ENCODE results near the gene ERCC6.

ERCC6 gene

DNA sequence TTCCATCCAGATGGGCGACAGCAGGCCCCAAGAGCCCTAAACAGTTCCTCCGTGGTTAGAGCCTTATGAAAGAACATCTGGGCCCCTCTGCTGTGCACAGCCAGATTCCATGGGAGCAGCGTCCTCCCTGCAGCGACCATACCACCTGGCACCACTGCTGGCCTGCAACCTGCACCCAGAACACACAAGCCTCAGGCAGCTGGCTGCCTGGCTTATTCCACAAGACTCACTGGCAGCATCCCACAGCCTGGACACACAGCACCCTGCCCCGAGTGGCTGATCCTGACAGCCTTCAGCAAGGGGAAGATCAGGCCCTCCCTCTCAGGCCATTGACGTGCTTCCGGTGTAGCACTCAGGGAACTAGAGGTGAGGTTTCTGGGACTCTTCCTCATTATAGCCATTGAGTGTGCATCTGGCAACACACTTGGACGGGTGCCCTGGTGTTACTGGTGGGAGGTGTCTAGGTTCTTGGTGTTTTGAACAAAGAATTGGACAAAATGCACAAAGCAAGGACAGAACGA is 33.7 kb upstream of the ERCC6 start:
- TF ChIP-seq YY1 (IDR thresholded peaks at IDR 0.05; ENCODE audit: low read depth) (no peak), ZBTB7A (IDR thresholded peaks at IDR 0.05; ENCODE audit: low read depth) (no peak), EP300 (IDR thresholded peaks at IDR 0.05; ENCODE audit: borderline replicate concordance) (no peak), RAD21 (IDR thresholded peaks at IDR 0.05; ENCODE audit: low read depth) (no peak), TCF12 (IDR thresholded peaks at IDR 0.05; ENCODE audit: low read depth) (no peak), EGR1 (IDR thresholded peaks at IDR 0.05) (no peak)
- TF ChIP-seq, protein P1, sequence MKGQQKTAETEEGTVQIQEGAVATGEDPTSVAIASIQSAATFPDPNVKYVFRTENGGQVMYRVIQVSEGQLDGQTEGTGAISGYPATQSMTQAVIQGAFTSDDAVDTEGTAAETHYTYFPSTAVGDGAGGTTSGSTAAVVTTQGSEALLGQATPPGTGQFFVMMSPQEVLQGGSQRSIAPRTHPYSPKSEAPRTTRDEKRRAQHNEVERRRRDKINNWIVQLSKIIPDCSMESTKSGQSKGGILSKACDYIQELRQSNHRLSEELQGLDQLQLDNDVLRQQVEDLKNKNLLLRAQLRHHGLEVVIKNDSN (IDR thresholded peaks at IDR 0.05) = no peak

DNA sequence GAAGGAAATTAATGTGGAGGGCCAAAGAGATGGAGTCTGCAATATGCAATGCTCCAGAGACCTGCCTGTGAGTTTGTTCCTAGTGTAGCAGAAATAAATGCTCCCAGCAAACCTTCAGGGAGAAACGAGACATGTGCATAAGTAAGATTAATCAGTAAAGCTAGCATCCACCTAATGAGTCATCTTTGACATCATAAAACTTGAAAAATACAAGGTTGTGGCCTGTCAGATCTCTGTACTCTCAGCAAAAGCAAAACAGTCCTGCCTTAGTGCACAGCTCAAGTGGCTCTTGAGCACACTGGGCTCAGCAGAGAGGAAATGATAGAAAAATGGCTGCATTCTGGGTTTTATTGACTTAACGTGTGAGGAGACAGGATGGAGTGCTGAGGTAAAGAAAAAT is 32.5 kb upstream of the ERCC6 start:
- TF ChIP-seq, protein P1 (IDR thresholded peaks at IDR 0.05) = no peak

DNA sequence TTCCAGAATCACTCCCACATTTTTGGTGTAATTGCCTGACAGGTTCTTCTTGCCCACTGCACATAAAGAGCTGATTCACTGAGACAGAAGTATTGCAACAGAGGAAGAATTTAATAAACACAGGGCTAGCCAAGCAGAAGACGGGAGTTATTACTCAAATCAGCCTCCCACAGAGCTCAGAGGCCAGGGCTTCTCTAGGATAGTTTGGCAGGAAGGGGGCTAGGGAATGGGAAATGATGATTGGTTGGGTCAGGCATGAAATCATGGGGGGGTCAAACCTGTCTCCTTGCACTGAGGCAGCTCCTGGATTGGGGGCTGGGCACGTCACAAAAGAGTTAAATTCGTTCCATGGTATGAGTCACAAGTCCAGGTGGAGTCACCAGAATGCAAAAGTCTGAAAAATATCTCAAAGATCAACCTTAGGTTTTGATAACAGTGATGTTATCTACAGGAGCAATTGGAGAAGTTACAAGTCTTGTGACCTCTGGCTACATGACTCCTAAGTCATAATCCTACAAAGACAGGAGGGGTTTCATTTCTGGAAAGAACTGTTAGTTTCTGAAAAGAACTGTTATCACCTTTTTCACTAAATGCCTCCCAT is 30.2 kb upstream of the ERCC6 start:
- TF ChIP-seq NFIC (IDR thresholded peaks at IDR 0.05) (no peak), CREB1 (IDR thresholded peaks at IDR 0.05; ENCODE audit: low read depth) (no peak), TAF1 (IDR thresholded peaks at IDR 0.05; ENCODE audit: low read depth) (no peak), TCF12 (IDR thresholded peaks at IDR 0.05; ENCODE audit: low read depth) (no peak), TEAD4 (IDR thresholded peaks at IDR 0.05) (no peak), RAD21 (IDR thresholded peaks at IDR 0.05; ENCODE audit: low read depth) (no peak), CEBPB (IDR thresholded peaks at IDR 0.05) (no peak), ZBTB7A (IDR thresholded peaks at IDR 0.05; ENCODE audit: low read depth) (no peak), EP300 (IDR thresholded peaks at IDR 0.05; ENCODE audit: borderline replicate concordance) (no peak), YY1 (IDR thresholded peaks at IDR 0.05; ENCODE audit: low read depth) (no peak)
- TF ChIP-seq, protein P2, sequence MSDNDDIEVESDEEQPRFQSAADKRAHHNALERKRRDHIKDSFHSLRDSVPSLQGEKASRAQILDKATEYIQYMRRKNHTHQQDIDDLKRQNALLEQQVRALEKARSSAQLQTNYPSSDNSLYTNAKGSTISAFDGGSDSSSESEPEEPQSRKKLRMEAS (IDR thresholded peaks at IDR 0.05) = no peak
- TF ChIP-seq, protein P3, sequence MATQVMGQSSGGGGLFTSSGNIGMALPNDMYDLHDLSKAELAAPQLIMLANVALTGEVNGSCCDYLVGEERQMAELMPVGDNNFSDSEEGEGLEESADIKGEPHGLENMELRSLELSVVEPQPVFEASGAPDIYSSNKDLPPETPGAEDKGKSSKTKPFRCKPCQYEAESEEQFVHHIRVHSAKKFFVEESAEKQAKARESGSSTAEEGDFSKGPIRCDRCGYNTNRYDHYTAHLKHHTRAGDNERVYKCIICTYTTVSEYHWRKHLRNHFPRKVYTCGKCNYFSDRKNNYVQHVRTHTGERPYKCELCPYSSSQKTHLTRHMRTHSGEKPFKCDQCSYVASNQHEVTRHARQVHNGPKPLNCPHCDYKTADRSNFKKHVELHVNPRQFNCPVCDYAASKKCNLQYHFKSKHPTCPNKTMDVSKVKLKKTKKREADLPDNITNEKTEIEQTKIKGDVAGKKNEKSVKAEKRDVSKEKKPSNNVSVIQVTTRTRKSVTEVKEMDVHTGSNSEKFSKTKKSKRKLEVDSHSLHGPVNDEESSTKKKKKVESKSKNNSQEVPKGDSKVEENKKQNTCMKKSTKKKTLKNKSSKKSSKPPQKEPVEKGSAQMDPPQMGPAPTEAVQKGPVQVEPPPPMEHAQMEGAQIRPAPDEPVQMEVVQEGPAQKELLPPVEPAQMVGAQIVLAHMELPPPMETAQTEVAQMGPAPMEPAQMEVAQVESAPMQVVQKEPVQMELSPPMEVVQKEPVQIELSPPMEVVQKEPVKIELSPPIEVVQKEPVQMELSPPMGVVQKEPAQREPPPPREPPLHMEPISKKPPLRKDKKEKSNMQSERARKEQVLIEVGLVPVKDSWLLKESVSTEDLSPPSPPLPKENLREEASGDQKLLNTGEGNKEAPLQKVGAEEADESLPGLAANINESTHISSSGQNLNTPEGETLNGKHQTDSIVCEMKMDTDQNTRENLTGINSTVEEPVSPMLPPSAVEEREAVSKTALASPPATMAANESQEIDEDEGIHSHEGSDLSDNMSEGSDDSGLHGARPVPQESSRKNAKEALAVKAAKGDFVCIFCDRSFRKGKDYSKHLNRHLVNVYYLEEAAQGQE (IDR thresholded peaks at IDR 0.05; ENCODE audit: low read depth) = no peak
- TF ChIP-seq, protein P1 (IDR thresholded peaks at IDR 0.05) = no peak

DNA sequence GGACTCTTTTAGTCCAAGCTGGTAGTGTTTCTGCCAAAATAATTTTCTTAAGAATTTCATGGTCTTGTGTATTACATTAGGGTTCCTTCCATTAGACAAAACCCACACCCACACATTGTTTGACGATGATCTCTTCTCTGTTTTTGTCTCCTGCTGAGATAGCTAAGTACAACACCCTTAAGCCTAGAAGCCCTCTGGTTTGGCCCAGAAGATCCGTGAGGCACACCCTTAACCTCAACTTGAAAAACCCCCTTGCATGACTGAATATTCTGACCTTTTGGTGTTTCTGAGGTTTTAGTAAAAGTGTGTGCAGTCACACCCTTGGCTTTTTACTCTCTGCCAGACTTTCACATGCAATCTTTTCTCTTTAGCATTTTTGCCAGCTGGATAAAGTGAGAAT is 29.3 kb upstream of the ERCC6 start:
- TF ChIP-seq CREB1 (IDR thresholded peaks at IDR 0.05; ENCODE audit: low read depth) = no peak
- no peak for TF ChIP-seq NFIC (IDR thresholded peaks at IDR 0.05)
- TF ChIP-seq EP300 (IDR thresholded peaks at IDR 0.05; ENCODE audit: borderline replicate concordance) = no peak
- TF ChIP-seq, protein P3 (IDR thresholded peaks at IDR 0.05; ENCODE audit: low read depth) = no peak
- TF ChIP-seq TEAD4 (IDR thresholded peaks at IDR 0.05) = no peak
- TF ChIP-seq, protein P2 (IDR thresholded peaks at IDR 0.05) = no peak
- TF ChIP-seq TAF1 (IDR thresholded peaks at IDR 0.05; ENCODE audit: low read depth) = no peak
- no peak for TF ChIP-seq ZBTB7A (IDR thresholded peaks at IDR 0.05; ENCODE audit: low read depth)
- TF ChIP-seq EGR1 (IDR thresholded peaks at IDR 0.05) = no peak
- TF ChIP-seq FOXM1 (IDR thresholded peaks at IDR 0.05; ENCODE audit: borderline replicate concordance, low read depth) = no peak

DNA sequence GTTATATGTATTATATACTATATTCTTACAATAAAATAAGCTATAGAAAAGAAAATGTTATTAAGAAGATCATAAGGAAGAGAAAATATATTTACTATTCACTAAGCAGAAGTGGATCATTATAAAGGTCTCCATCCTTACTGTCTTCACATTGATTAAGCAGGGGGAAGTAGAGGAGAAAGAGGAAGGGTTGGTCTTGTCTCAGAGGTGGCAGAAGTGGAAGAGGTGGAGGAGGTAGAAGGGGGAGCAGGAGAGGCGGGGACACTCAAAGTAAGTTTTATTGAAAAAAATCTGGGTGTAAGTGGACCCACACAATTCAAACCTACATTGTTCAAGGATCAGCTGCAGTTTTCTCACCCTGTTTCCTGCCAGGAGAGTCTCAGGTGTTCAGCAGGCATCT is 28.9 kb upstream of the ERCC6 start:
- TF ChIP-seq CREB1 (IDR thresholded peaks at IDR 0.05; ENCODE audit: low read depth) = no peak
- no peak for TF ChIP-seq EP300 (IDR thresholded peaks at IDR 0.05; ENCODE audit: borderline replicate concordance)
- TF ChIP-seq TEAD4 (IDR thresholded peaks at IDR 0.05) = no peak
- TF ChIP-seq, protein P1 (IDR thresholded peaks at IDR 0.05) = no peak
- no peak for TF ChIP-seq CEBPB (IDR thresholded peaks at IDR 0.05)
- no peak for TF ChIP-seq ZBTB7A (IDR thresholded peaks at IDR 0.05; ENCODE audit: low read depth)
- no peak for TF ChIP-seq YY1 (IDR thresholded peaks at IDR 0.05; ENCODE audit: low read depth)
- TF ChIP-seq FOXM1 (IDR thresholded peaks at IDR 0.05; ENCODE audit: borderline replicate concordance, low read depth) = no peak
- TF ChIP-seq TCF12 (IDR thresholded peaks at IDR 0.05; ENCODE audit: low read depth) = no peak
- TF ChIP-seq, protein P3 (IDR thresholded peaks at IDR 0.05; ENCODE audit: low read depth) = no peak

Measured in Ishikawa (cell line).